GM18511 (cell line): ENCODE measurements around the gene PTPRA.
A peak's percentile ranks its signal among the peaks of the same experiment; 100 is the strongest.

ENCODE experiments used
- ATAC-seq: cut with Tn5 transposase; IDR thresholded peaks from one replicate; pipeline ENCODE4 v1.9.1; 2021; ENCODE audit warnings: mild to moderate bottlenecking, moderate library complexity; ENCODE audit not compliant: unreplicated experiment

PTPRA gene

DNA sequence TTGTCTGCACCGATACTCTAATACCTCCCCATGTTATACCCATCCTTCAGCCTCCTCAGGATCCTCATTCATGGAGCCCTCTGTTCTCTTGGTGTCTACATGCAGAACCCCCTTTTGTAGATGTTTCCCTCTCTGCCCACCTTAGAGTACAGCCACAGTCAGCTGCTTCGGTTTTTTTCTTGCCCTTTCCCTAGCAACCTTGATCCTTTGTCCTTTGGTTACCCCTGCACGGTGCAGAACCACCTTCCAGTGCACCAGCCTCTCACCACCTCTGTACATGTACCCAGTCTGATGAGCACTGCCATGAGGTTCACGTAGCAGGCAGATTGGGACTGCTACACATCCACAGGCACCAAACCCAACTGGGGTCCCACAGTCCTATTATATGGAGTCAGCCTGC, 25.5 kb upstream of the PTPRA start:
- no peak for ATAC-seq

DNA sequence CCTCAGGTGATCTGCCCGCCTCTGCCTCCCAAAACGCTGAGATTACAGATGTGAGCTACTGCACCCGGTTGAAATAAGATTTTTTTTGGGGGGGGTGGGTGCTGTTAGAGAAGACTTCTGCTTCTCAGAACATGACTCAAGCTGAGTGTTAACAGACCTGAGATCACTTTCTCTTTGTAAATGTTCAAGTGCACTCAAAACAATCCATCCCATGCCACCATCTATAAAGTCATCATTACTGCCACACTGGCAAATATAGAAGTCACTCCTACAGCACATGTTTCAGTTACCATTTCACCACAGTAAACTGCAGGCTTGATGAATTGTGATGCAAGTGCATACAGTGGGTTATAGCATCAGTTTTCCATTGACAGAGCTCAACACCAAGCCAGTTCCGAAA, 23.8 kb upstream of the PTPRA start:
- no peak for ATAC-seq

GRCh38 chr20:2851086-2851485, 22.2 kb upstream of the PTPRA start:
- no peak for ATAC-seq

DNA sequence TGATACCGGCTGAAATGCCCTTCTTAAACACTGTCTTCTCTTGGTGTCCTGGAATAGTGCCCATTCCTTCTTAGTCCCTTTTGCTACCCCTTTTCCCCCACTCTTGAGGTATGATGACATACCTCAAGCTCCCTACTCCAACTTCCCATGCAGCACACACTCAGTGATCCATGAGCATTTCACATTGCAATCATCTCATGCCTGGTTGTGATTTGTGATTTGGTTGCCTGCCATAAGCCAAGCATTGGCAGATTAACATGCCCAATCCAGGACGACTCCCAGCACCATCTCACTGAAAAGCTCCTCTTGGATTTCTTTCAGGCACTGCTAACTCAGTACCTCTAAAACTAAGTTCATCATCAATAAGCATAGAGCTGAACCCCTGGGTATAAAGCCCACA, 14.7 kb upstream of the PTPRA start:
- no peak for ATAC-seq

DNA sequence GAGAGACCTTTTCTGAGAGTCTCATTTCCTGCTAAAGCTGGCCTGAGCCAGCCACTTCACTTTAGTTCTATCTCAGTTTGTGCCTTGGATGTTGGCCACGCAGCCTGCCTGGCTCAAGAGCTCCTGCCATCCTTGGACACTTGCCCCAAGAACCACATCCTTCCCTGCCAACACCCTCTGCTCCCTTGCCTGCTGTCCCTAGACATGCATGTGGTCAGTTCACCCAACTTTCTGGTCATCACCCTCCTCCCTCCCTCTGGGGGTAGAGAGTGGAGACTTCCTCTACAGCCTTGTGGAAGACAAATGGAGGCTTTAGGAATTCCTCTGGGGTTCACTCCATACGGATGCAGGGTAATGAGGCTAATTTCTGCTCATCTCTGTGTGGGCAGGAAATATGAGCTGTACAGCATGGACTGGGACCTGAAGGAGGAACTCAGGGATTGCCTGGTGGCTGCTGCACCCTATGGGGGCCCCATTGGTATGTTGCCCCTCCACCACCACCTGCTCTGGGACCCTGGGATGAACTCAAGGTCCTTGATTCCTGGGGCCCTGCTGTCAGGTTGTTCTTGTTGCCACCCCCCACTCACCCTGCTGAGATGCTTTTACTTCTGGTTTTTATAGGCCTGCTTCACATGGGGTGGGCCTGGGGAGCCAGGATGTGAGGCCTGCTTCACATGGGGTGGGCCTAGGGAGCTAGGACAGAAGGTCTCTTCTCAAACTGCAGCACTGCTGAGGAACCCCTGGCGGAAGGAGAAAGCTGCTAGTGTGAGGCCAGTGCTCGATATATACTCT, 13.8 kb upstream of the PTPRA start:
- no peak for ATAC-seq

DNA sequence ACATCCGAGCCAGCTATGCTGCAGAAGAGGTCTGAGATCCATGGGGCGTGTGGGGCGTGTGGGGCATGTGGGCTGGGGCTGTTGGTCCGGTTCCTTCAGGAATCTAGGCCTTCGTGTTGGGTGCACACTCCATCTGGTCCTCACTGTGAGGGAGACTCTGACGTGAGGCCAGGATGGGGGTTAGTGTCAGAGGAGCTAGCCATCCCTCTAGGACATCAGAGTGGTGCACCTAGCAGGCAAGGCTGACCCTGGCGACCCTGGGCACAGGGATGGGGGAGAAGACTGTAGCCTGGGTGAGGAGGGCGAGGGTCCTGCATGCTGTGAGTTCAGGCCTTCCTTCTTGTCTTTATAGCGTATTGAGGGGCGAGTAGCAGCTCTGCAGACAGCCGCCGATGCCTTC, 8.7 kb upstream of the PTPRA start:
- no peak for ATAC-seq

GRCh38 chr20:2865101-2865500, 8.2 kb upstream of the PTPRA start:
- ATAC-seq = no peak

DNA sequence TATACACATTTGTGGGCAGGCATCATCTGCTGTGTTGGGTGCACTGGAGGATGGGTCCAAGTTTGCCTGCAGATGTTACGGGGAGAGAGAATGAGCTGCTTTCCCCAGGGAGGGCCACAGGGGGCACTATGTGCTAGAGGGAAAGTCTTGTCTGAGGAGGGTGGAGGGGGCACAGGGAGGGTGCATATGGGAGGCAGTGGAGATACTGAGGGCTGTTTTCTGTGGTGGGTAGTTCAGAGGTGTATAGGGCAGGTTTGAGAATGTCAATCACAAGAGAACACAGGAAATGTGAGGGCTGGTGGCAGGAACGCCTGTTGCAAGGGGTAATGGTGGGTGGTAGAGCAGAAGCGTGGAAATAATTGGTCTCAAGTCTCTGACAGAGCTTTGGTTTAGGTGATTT, 7.7 kb upstream of the PTPRA start:
- no peak for ATAC-seq

DNA sequence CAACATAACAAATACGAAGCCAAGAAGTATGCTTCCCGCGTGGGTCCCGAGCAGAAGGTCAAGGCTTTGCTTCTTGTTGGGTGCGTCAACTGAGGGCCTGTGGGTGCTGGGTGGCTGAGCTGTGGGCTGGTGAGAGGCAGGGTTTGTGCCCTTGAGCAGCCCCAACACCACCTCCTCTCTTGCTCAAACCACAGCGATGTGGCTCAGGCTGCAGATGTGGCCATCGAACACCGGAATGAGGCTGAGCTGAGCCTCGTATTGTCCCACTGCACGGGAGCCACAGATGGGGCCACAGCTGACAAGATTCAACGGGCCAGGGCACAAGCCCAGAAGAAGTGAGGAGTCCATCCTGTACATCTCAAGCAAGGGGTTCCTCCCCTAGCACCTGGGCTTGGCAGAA, 7.0 kb upstream of the PTPRA start:
- ATAC-seq = no peak

DNA sequence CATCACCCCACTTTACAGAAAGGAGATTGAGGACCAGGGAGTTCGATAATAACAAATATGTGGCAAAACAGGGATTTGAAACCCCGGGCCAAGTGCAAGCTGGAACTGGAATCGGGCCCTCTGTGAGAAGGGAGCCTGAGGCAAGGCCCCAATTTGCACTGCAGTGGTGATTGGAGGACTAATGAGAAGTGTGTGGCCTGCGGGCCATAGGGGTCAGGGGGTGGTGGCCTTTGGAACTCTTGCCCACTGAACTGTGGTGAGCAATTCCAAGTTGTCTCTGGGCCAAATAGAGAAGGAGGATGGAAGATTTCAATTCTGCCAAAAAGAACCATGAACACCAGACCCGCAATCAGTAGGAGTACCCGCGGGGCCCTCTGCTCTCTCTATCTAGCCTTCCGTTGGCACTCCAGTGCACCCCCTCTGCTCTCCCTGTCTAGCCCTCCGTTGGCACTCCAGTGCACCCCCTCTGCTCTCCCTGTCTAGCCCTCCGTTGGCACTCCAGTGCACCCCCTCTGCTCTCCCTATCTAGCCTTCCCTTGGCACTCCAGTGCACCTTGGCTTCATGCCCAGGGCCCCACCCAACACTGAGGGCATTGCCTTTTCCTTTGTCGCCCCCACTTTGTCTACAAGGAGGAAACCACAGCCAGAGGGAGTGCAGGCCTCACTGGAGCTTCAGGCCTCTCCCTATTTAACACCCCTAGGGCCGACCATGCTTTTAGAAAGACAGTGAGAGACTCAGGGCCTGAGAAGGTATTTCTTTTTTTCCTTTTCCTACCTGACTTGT, 6.0 kb upstream of the PTPRA start:
- no peak for ATAC-seq

- no peak for ATAC-seq
Measured at GRCh38 chr20:2869381-2869780, 3.9 kb upstream of the PTPRA start.

GRCh38 chr20:2871111-2871465, 2.2 kb upstream of the PTPRA start:
- no peak for ATAC-seq

DNA sequence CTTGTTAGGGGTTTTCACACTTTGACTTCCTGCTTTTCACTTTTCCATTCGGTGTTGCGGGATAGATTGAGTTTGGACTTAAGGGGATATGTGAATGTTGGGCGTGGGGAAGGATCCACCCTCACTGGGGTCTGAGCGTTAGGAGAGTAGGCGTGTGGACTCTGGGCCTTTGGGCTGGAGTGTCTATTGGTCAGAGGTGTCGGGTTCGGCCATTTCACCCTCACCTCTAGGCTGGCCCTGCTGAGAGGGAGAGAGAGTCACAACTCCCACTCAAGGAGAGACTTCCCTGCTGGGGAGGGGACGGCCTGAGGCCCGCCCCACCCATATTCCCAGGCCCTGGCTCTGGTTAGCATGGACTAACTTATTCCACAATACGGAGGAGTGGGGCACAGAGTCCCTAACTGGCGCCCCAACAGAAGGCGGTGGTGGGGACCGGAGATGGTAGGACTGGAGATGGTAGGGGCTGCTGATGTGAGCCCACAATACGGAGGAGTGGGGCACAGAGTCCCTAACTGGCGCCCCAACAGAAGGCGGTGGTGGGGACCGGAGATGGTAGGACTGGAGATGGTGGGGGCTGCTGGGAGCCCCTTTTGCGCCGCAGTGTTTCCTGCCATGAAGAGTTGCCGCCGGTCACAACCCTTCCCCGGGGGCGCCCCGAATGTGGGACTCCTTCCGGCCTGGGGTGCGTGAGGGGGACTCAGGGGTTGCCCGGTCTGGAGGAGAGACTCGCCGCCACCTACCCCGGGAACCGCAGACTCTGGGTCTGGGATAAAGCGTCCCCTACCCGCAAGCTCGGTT, 1.4 kb upstream of the PTPRA start:
- peak; percentile 15 for ATAC-seq

DNA sequence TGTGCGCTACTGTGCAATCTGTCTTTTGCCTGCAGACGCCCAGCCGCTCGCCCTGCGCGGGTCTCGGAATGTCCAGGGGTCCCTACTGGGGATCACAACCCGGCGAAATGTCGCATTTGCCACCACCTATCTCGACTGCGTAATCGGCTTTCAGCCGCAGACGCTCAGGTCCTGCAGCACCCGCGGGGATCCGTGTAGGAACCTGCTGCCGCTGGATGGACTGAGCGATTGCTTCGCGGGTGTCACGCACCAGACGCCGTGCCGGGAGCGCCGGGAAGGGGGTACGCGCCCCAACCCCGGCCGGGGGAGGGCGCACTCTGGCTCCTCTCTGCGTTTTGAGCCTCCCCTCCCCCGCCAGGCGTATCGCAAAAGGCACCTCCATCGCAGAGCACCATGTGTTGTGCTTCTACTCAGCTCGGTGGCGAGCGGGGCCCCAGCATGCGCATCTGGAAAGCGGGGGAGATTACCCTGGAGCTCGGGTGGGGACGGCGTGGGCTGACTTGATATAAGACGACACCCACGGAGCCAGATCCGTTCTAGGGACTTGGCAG, 747 bp upstream of the PTPRA start:
- peak; percentile 51 for ATAC-seq

DNA sequence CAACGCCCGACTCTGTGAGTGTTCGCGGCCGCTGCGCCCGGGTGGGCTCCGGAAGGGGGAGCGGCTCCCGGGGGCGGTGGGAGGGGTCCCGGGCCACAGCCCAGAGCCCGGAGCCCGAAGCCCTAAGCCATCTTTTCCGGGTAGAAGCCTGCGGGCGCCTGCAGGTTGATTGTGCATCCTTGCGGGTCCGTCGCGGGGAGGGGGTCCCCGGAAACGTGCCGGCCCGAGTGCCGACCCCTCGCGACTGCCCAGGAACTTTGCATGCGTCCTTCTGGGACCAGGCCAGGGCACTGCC, 413 bp downstream of the PTPRA start:
- peak; percentile 46 for ATAC-seq

- ATAC-seq = no peak
Measured at GRCh38 chr20:2874456-2874855, 1.2 kb downstream of the PTPRA start.

- no peak for ATAC-seq
Measured at GRCh38 chr20:2875690-2876203, 2.5 kb downstream of the PTPRA start.

DNA sequence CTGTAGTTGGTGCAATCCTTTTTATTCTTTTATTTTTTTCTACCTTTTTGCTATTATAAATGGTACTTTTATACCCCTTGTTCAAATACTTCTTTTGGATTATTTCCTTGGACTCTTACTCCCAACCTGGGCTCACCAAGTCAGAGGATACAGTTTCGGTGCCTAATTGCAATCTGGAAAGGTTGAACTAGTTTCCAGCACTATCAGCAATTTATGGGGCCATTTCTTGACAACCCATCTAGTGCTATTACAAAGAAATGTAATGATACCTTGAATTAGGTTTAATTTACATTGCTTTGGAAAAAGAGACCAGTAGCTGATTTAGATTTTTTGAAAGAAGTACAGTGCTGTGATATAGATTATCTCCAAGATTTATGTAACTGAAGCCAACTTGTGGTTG, 5.2 kb downstream of the PTPRA start:
- no peak for ATAC-seq

DNA sequence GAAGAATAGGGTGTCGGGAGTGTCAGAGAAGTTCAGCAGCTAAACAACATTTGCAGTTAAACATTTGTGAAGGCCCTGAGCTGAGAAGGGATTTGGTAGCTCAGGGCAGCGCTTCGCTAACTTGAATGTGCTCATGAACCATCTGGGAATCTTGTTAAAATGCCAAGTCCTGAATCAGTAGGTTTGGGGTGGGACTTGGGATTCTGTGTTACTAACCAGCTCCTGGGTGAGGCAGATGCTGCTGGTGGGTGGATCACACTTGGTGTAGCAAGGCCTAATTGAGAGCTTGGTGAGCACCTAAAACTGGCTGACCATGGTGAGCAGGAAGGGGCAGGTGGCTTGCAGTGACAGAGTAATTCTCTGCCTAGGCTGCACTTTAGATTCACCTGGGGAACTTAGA, 5.9 kb downstream of the PTPRA start:
- ATAC-seq = no peak

- ATAC-seq = no peak
Measured at GRCh38 chr20:2880650-2881049, 7.4 kb downstream of the PTPRA start.
